ENCODE measurements around the gene NFRKB.

DNA sequence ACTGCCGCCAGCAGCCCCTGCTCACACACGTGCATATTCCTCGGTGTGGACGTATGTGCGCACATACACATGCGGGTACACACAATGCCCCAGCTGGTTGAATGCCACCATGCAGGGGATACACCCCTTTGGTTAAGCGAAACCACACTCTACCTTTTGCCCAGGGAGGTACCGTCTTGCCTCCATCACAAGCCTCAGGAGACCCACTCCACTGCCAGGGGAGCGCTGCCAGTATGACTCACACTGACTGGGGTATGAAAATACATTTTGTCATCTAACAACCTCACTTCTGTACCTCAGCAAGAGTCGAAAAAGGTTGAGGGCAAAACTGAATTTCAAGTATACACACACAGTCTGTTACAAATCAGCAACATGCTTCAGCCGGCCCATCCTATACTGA is 40.3 kb downstream of the NFRKB start:
- no peak for TF ChIP-seq TCF4 (CRISPR knock-in tag; IDR thresholded peaks at IDR 0.05; ENCODE audit: borderline replicate concordance)
- no peak for TF ChIP-seq PPARA (CRISPR knock-in tag; IDR thresholded peaks at IDR 0.05; ENCODE audit: borderline replicate concordance)
- TF ChIP-seq RARB (CRISPR knock-in tag; IDR thresholded peaks at IDR 0.05): no peak

Measured in SK-N-SH treated with all-trans-retinoic acid at 6 μM for 48 hours (cell line).